Spinal cord (tissue), 10 donors: ENCODE results near the gene GLTPD2. TPM values are rescaled to one million over a fixed set of nuclear protein-coding genes. Genes with fewer than 3 reads are reported as not detected.

ENCODE experiments used
- DNase-seq, 6 donors: peaks; one replicate each; pipeline versions ENCODE4 v3.0.0 to v3.0.0-alpha.2; 2013 to 2015; ENCODE audit warnings: low spot score in 6 of 6, low read depth in 4 of 6
- H3K27ac ChIP-seq: one replicate; pipeline ENCODE4 v1.5.1; 2013; ENCODE audit warnings: low read depth, low read length, control low read depth
- H3K27me3 ChIP-seq: one replicate; pipeline ENCODE4 v1.6.1; 2013; ENCODE audit warnings: low read length; ENCODE audit not compliant: control insufficient read depth, insufficient read depth
- H3K36me3 ChIP-seq: one replicate; pipeline ENCODE4 v1.6.1; 2013; ENCODE audit warnings: low read length; ENCODE audit not compliant: control insufficient read depth, insufficient read depth
- H3K4me1 ChIP-seq: one replicate; pipeline ENCODE4 v1.6.1; 2013; ENCODE audit warnings: low read length; ENCODE audit not compliant: control insufficient read depth, insufficient read depth
- H3K4me3 ChIP-seq: one replicate; pipeline ENCODE4 v1.5.1; 2013; ENCODE audit warnings: low read depth, low read length, control low read depth
- H3K9me3 ChIP-seq: one replicate; pipeline ENCODE4 v1.6.1; 2013; ENCODE audit warnings: low read length; ENCODE audit not compliant: control insufficient read depth, insufficient read depth
- WGBS: methylation state at CpG from one replicate; pipeline ENCODE4 v1.1.5; 2013; ENCODE audit warnings: missing lambda C conversion rate; ENCODE audit not compliant: insufficient coverage; 5-methylcytosine and 5-hydroxymethylcytosine counted together
- polyA plus RNA-seq, 2 donors: library from polyadenylated mRNA; unstranded; fragments of 120-200 nt; gene quantifications; one replicate each; pipeline ENCODE4 v1.2.1, GENCODE V29; 2013; ENCODE audit not compliant: insufficient read length in 2 of 2
- total RNA-seq, 2 donors: library from RNA; depleted of rRNA in 1 of 2; stranded (reverse); fragments of 120-200 nt in 1 of 2; fragments of >200 nt in 1 of 2; gene quantifications; one replicate each; pipeline versions ENCODE4 v1.2.3 to v1.2.4, GENCODE V29; 2013 to 2014
- donor health status: healthy.

Gene GLTPD2
- total and polyA plus RNA-seq, 4 donors = 3.5 to 5.2 TPM; not detected in 2

DNA sequence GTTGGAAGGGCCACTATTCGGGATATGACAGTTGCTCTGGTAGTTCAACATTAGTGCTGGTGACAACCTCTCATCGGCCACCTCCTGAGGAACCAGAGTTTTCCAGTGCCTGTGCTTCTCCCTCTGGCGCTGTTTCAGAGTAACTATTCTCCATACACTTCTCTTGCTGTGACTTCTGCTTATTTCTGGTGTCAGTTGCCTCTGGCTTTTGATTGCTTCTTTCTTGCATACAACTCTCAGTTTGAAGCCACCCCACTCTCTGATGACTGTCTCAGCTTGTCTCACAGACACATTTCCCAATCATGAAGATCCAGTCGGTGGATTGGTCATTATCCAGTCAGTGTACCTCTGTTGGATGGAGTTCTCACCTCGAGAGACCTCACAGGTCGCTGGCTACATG is 20.5 kb upstream of the GLTPD2 start:
- DNase-seq = no peak
- Histone ChIP-seq H3K27me3 (peaks cover 3% of the 10 kb centered on the region), H3K36me3 (no peaks in the 10 kb centered on the region), H3K4me3 (no peak overlapping the region), H3K9me3 (no peaks in the 10 kb centered on the region), H3K27ac (no peak overlapping the region), H3K4me1 (peaks cover 10% of the 10 kb centered on the region)
- 87% methylated on average over 6 of the region's 6 CpGs for WGBS

DNA sequence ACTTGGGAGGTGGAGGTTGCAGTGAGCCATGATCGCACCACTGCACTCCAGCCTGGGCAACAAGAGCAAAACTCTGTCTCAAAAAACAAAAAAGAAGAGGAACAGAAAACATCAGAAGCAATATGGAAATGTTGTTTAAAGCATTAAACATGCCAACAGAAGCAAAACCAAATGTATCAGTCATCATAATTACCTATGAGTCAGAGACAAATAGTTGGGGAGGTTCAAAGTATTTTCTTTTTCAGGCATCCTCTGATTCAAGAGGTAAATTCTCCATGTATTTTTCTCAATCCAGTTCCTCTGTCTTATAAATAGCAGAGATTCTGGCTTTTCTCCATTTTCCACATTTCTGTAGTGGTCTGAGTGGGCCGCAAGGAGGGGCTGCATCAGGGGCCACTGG is 19.1 kb upstream of the GLTPD2 start:
- peaks cover 3% of the 10 kb centered on the region for H3K27me3 ChIP-seq
- no peaks in the 10 kb centered on the region for H3K9me3 ChIP-seq
- H3K36me3 ChIP-seq = no peaks in the 10 kb centered on the region
- 100% methylated on average over 1 of the region's 2 CpGs for WGBS
- H3K4me3 ChIP-seq = no peak overlapping the region
- peaks cover 10% of the 10 kb centered on the region for H3K4me1 ChIP-seq
- no peak overlapping the region for H3K27ac ChIP-seq
- DNase-seq = no peak

DNA sequence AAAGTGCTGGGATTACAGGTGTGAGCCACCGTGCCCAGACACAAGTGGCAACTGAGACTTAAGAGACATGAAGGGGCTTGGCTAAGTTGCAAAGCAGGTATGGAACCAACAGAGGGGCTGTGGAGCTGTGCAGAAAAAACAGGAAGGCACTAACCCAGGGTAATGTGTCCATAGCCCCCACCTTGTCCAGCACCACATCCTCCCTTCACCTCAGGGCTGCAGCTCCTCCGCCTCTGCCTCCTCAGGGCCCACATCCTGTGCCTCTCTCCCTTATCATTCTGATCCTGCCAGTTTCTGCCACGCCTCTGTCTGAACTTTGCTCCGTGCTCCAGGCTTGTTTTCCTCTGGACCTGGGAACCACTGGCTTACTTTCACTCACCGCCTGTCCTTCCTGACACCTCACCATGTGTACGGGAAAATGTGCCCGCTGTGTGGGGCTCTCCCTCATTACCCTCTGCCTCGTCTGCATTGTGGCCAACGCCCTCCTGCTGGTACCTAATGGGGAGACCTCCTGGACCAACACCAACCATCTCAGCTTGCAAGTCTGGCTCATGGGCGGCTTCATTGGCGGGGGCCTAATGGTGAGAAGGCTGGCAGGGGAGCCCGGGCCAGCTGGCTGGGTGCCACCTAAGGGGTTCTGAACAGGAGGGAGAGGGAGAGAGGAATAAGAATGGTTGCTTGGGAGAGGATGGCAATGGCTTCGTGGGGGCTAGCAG is 17.1 kb upstream of the GLTPD2 start, which contains the start of gene TM4SF5:
Gene TM4SF5 (plus strand): TSS at position 368 of the 716 bp plus-strand sequence. CDS start 37 bp downstream, at position 405.
- Histone ChIP-seq H3K9me3 (no peaks in the 10 kb centered on the region), H3K4me3 (no peak within 1 kb of the TSS), H3K27me3 (peaks cover 3% of the 10 kb centered on the region), H3K4me1 (peaks cover 10% of the 10 kb centered on the region), H3K27ac (no peak within 1 kb of the TSS), H3K36me3 (no peaks in the 10 kb centered on the region)
- peak in 2 of 6 donors; percentile 54 to 81 for DNase-seq
- 50% methylated on average over 13 of the region's 13 CpGs for WGBS

DNA sequence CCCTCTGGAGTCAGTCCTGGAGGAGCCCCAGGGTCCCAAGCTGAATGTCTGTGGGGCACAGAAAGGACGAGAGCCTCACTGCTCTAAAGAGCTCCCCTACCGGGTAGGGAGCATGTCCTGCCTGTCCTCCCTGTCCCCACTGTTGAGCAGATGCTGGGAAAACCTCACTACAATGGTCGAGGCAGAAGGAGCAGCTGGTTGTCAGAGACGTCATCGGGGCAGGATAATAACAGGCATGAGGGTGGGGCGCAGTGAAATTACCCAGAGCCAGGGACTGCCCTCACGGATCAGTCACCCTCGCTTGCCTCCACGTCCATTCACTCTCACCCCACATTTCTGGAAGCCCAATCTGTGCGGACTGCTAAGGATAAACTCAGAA is 16.5 kb upstream of the GLTPD2 start:
- Histone ChIP-seq H3K27me3 (peaks cover 3% of the 10 kb centered on the region), H3K4me1 (peaks cover 10% of the 10 kb centered on the region), H3K9me3 (no peaks in the 10 kb centered on the region), H3K27ac (no peak overlapping the region), H3K36me3 (no peaks in the 10 kb centered on the region), H3K4me3 (no peak overlapping the region)
- DNase-seq = no peak
- WGBS = 15% methylated on average over 5 of the region's 10 CpGs

DNA sequence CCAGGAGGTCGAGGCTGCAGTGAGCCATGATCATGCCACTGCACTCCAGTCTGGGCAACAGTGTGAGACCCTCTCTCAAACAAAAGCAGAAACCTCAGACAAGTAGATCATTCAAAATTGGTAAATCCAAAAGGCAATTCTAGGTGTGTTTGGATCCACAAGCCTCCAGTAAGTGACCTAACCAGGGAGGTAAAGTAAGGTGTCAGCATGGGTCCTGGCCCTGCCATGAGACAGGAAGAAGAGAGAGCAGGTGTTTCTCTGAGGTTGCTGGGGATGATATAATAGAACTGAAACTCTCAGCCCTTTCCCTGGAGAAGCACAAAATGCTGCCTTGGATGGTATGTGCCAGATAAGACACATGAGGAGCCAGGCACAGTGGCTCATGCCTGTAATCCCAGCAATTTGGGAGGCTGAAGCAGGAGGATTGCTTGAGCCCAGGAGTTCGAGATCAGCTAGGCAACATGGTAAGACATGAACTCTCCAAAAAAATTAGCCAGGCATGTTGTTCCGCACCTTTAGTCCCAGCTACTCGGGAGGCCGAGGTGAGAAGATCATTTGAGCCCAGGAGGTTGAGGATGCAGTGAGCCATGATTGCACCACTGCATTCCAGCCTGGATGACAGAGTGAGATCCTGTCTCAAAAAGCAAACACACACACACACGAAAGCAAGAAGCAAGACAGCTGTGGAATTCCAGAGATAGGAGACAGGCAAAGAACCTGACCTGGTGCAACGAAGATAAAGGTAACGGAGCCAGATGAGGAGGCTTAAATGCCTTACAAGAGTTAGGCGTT is 10.6 kb upstream of the GLTPD2 start:
- no peaks in the 10 kb centered on the region for H3K9me3 ChIP-seq
- 84% methylated on average over 7 of the region's 9 CpGs for WGBS
- no peak overlapping the region for H3K27ac ChIP-seq
- H3K4me3 ChIP-seq = no peak overlapping the region
- no peaks in the 10 kb centered on the region for H3K36me3 ChIP-seq
- H3K4me1 ChIP-seq = no peaks in the 10 kb centered on the region
- DNase-seq = no peak
- H3K27me3 ChIP-seq = peaks cover 24% of the 10 kb centered on the region

DNA sequence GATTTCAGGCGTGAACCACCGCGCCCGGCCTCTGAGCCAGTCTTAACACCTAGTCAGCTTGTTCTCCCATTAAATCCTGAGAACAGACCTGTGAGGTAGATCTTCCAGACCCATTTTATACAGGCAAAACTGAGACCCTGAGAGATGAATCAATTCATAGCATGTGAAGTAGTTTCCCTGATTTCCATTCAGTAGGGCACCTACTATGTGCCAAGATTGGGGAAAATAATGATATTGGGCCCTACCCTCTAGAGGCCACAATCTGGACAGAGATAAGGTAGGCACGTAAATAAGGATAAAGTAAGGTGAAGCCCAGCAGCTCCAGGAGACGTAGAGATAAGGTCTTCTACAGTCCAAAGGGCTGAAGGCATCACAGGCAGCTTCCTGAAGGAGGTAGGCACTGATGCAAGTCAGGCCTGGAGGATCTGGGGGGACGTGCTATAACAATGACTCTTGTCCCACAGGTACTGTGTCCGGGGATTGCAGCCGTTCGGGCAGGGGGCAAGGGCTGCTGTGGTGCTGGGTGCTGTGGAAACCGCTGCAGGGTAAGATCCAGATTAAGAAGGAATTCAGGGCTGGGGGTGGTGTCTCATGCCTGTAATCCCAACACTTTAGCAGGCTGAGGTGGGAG is 8.3 kb upstream of the GLTPD2 start:
- Histone ChIP-seq H3K36me3 (no peaks in the 10 kb centered on the region), H3K27ac (no peak overlapping the region), H3K4me3 (no peak overlapping the region), H3K4me1 (peaks cover 8% of the 10 kb centered on the region), H3K9me3 (no peaks in the 10 kb centered on the region), H3K27me3 (peaks cover 45% of the 10 kb centered on the region)
- WGBS = 83% methylated on average over 7 of the region's 11 CpGs
- DNase-seq = no peak

DNA sequence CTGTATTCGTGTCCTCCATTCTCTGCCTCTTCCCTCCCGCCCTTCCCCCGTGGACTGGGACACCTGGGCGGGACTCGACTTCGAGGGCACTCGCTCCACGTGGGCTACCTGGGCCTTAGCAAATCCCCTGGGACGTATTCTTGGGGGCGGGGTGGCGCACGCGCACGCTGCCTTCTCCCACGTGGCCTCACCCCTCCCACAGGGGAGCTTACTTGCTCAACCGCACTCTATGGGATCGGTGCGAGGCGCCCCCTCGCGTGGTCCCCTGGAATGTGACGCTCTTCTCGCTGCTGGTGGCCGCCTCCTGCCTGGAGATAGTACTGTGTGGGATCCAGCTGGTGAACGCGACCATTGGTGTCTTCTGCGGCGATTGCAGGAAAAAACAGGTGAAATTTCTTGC is 6.1 kb upstream of the GLTPD2 start:
- no peak for DNase-seq
- Histone ChIP-seq H3K4me3 (no peak overlapping the region), H3K27me3 (peaks cover 62% of the 10 kb centered on the region), H3K4me1 (peaks cover 30% of the 10 kb centered on the region), H3K36me3 (no peaks in the 10 kb centered on the region), H3K27ac (no peak overlapping the region), H3K9me3 (no peaks in the 10 kb centered on the region)
- WGBS = 35% methylated on average over 27 of the region's 28 CpGs

DNA sequence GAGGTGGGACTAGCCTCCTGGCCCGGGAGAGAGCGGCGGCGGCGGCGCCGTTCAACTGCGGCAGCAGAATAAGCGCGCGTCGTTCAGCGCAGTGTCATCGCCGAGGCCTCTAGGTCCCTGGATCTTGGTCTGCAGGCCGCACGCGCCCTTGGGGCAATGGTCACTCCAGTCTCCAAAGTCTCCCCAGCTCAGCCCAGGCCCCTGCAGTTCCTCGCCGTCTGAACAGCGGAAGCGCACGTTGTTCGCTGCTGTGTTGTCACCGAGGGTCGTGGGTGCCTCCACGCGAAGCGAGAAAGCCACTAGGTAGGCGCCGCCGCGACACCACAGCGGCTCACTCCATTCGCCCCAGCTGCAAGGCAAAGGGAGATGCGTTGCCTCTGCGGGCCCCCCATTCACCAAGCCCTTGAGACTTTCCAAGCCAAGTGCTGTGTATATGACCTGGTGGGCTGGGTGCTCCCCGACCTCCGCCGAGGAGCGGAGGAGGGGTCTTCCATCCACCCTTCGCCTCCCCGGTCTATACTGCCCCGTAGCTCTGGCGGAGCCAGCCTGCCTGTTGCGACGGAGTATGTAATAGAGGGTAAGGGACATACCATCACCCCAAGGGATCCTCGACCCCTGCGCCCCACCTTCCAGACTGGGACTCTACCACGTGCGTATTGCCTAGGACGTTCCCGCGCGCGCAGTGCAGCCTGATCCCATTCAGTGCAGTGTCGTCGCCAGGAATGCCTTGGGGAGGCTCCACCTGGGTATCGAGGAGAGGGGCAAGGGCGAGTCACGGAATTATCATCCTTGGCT is 3.3 kb upstream of the GLTPD2 start:
- 7% methylated on average over 52 of the region's 61 CpGs for WGBS
- Histone ChIP-seq H3K27ac (no peak overlapping the region), H3K36me3 (peaks cover 6% of the 10 kb centered on the region), H3K4me3 (peak overlapping the region; percentile 11), H3K27me3 (peaks cover 60% of the 10 kb centered on the region), H3K9me3 (no peaks in the 10 kb centered on the region), H3K4me1 (peaks cover 51% of the 10 kb centered on the region)
- peak in 2 of 6 donors; percentile 25 to 33 for DNase-seq

DNA sequence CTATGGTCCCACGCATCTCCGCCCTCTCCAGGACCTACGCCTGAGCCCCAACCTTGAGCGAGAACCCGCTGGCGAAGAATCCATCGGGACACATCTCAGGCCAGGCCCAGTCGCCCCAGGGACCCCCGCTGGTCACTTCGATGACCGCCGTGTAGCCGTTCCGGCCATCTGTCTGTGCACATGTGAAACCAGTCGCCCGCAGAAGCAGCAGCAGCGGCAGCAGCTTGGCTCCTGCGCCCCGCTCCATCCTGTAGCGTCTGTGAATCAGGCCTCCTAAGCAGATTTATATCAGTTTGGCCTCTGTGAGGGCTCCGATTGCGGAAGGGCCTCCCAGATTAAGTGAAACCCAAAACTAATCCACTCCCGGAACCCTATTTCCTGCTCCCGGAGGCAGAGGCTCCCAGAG is 2.7 kb upstream of the GLTPD2 start, which contains the start of gene VMO1:
Gene VMO1 (minus strand): TSS at position 259 of the 406 bp plus-strand sequence. CDS start 12 bp downstream, at position 247.
- H3K27me3 ChIP-seq = peaks cover 55% of the 10 kb centered on the region
- no peak within 1 kb of the TSS for H3K27ac ChIP-seq
- peak within 1 kb of the TSS; percentile 11 for H3K4me3 ChIP-seq
- H3K9me3 ChIP-seq = no peaks in the 10 kb centered on the region
- WGBS = 6% methylated on average over 19 of the region's 24 CpGs
- H3K36me3 ChIP-seq = peaks cover 6% of the 10 kb centered on the region
- peaks cover 55% of the 10 kb centered on the region for H3K4me1 ChIP-seq
- DNase-seq = peak in 2 of 6 donors; percentile 16 to 27
